ENCODE measurements around the gene TMPRSS15.

Gene TMPRSS15

GRCh38 chr21:18244671-18245463, 158.7 kb downstream of the TMPRSS15 start, which contains the start of gene CHODL:
CHODL (plus strand) TSS chr21:18244833; CDS start chr21:18245224, 391 bp downstream.
- H3K9me3 Mint-ChIP-seq = peaks cover 4% of the 10 kb centered on the region
- DNase-seq = no peak
- H3K27me3 Mint-ChIP-seq = peaks cover 33% of the 10 kb centered on the region
- H3K4me1 Mint-ChIP-seq (ENCODE audit: low read depth) = no peaks in the 10 kb centered on the region
- no peaks in the 10 kb centered on the region for H3K36me3 Mint-ChIP-seq (ENCODE audit: low read depth)
- no peak within 1 kb of the TSS for H3K4me3 Mint-ChIP-seq
- H3K27ac Mint-ChIP-seq = no peak within 1 kb of the TSS

GRCh38 chr21:18235545-18235944, 168.0 kb downstream of the TMPRSS15 start:
- Mint-ChIP-seq H3K4me3 (no peak overlapping the region), H3K27ac (no peak overlapping the region), H3K9me3 (peaks cover 7% of the 10 kb centered on the region), H3K27me3 (no peaks in the 10 kb centered on the region), H3K36me3 (ENCODE audit: low read depth) (no peaks in the 10 kb centered on the region), H3K4me1 (ENCODE audit: low read depth) (no peaks in the 10 kb centered on the region)
- no peak for DNase-seq

- no peaks in the 10 kb centered on the region for H3K4me1 Mint-ChIP-seq (ENCODE audit: low read depth)
- DNase-seq = no peak
- H3K27me3 Mint-ChIP-seq = no peaks in the 10 kb centered on the region
- H3K9me3 Mint-ChIP-seq = peaks cover 2% of the 10 kb centered on the region
- H3K36me3 Mint-ChIP-seq (ENCODE audit: low read depth) = no peaks in the 10 kb centered on the region
- H3K27ac Mint-ChIP-seq = no peak overlapping the region
- no peak overlapping the region for H3K4me3 Mint-ChIP-seq
Observed at GRCh38 chr21:18228060-18228739, 175.4 kb downstream of the TMPRSS15 start.

DNA sequence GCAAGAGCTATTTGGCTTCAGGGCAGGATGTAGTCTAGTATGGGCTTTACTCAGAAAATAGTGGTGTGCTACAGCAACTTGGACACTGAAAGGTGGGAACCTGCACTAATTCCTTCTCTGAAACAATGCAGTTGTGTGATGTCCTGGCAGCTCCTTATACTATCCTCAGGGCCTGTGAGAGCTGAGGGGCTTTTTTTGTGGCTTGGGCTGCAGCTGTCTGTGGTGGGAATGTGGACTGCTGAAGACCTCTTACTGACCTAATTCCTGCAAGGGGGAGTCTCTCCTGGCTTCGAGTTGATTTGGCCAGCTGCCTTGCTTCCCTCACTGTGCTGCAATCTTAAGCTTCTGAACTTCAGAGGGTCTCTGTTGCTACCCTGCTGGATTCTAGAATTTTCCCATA, 181.2 kb downstream of the TMPRSS15 start:
- peaks cover 29% of the 10 kb centered on the region for H3K9me3 Mint-ChIP-seq
- H3K4me1 Mint-ChIP-seq (ENCODE audit: low read depth) = no peaks in the 10 kb centered on the region
- H3K27ac Mint-ChIP-seq = no peak overlapping the region
- no peak overlapping the region for H3K4me3 Mint-ChIP-seq
- DNase-seq = no peak
- H3K27me3 Mint-ChIP-seq = no peaks in the 10 kb centered on the region
- no peaks in the 10 kb centered on the region for H3K36me3 Mint-ChIP-seq (ENCODE audit: low read depth)

DNA sequence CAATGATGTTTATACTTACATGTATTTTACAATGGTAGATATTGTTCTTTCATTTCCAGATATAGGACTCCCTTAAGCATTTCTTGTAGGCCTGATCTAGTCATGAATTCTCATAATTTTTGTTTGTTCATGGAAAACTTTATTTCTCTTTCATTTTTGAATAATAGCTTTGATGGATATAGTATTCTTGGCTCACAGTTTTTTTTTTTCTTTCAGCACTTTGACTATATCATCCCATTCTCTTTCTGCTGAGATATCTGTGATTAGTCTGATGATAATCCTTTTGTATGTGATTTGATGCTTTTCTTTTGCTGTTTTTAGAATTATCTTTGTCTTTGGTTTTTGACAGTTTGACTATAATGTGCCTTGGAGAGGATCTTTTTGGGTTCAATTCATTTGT, 183.1 kb downstream of the TMPRSS15 start:
- no peak overlapping the region for H3K27ac Mint-ChIP-seq
- H3K4me3 Mint-ChIP-seq = no peak overlapping the region
- DNase-seq = no peak
- H3K36me3 Mint-ChIP-seq (ENCODE audit: low read depth) = no peaks in the 10 kb centered on the region
- peaks cover 34% of the 10 kb centered on the region for H3K9me3 Mint-ChIP-seq
- H3K4me1 Mint-ChIP-seq (ENCODE audit: low read depth) = no peaks in the 10 kb centered on the region
- no peaks in the 10 kb centered on the region for H3K27me3 Mint-ChIP-seq
